SK-N-SH treated with all-trans-retinoic acid at 6 μM for 48 hours (cell line): ENCODE measurements around the gene PXT1.

ENCODE experiments used
- PPARA ChIP-seq: fragments of 250-450 bp; sonication (Bioruptor Pico); IDR thresholded peaks from 2 replicates; pipeline ENCODE4 v1.5.0; 2020; ENCODE audit warnings: mild to moderate bottlenecking, borderline replicate concordance
- ZC3H10 ChIP-seq: fragments of 250-450 bp; sonication (Bioruptor Pico); IDR thresholded peaks from 2 replicates; pipeline ENCODE4 v1.5.1; 2021; ENCODE audit warnings: mild to moderate bottlenecking, moderate library complexity
- ZFP3 ChIP-seq: fragments of 250-450 bp; sonication (Bioruptor Pico); IDR thresholded peaks from 2 replicates; pipeline ENCODE4 v1.5.0; 2020; ENCODE audit warnings: mild to moderate bottlenecking, moderate library complexity
- ZFP30 ChIP-seq: fragments of 450-650 bp; formaldehyde crosslinking; IDR thresholded peaks from 2 replicates; pipeline ENCODE4 v1.5.0; 2022; ENCODE audit warnings: mild to moderate bottlenecking, moderate library complexity
- ZNF565 ChIP-seq: fragments of 450-650 bp; formaldehyde crosslinking; conservative IDR thresholded peaks from 2 replicates; pipeline ENCODE4 v1.5.0; 2020; ENCODE audit warnings: low read depth, mild to moderate bottlenecking, moderate library complexity
- ZNF70 ChIP-seq: fragments of 450-650 bp; formaldehyde crosslinking; IDR thresholded peaks from 2 replicates; pipeline ENCODE4 v1.5.0; 2020; ENCODE audit warnings: mild to moderate bottlenecking, moderate library complexity

- no peak for TF ChIP-seq ZC3H10
- TF ChIP-seq ZNF70 (CRISPR knock-in tag) = no peak
- TF ChIP-seq PPARA (CRISPR knock-in tag) = no peak
- no peak for TF ChIP-seq ZFP30
- TF ChIP-seq ZNF565 (CRISPR knock-in tag) = no peak
- TF ChIP-seq ZFP3 (CRISPR knock-in tag) = no peak
Measured at GRCh38 chr6:36349240-36349639, 93.4 kb downstream of the PXT1 start.
